ENCODE data around the gene PCP4L1. TPM values are rescaled to one million over a fixed set of nuclear protein-coding genes. Genes with fewer than 3 reads are reported as not detected.
A peak's percentile ranks its signal among the peaks of the same experiment; 100 is the strongest.

The PCP4L1 gene
- total RNA-seq, result not detected in 2 replicates

- Mint-ChIP-seq H3K36me3 (ENCODE audit: low read depth) (peaks cover 11% of the 10 kb centered on the region), H3K27me3 (ENCODE audit: low read depth) (peaks cover 46% of the 10 kb centered on the region), H3K9me3 (peaks cover 31% of the 10 kb centered on the region), H3K4me3 (ENCODE audit: low read depth) (peak within 1 kb of the TSS; percentile 62), H3K27ac (no peak within 1 kb of the TSS), H3K4me1 (ENCODE audit: low read depth) (peaks cover 4% of the 10 kb centered on the region)
- intact Hi-C loops (cut with micrococcal nuclease), result no loop called here
- peak; percentile 10 for DNase-seq (ENCODE audit: low spot score)
Observed at GRCh38 chr1:161258439-161259344, at the start of gene PCP4L1. Gene PCP4L1 (plus strand): TSS chr1:161258745. CDS start chr1:161258975, 230 bp downstream.

DNA sequence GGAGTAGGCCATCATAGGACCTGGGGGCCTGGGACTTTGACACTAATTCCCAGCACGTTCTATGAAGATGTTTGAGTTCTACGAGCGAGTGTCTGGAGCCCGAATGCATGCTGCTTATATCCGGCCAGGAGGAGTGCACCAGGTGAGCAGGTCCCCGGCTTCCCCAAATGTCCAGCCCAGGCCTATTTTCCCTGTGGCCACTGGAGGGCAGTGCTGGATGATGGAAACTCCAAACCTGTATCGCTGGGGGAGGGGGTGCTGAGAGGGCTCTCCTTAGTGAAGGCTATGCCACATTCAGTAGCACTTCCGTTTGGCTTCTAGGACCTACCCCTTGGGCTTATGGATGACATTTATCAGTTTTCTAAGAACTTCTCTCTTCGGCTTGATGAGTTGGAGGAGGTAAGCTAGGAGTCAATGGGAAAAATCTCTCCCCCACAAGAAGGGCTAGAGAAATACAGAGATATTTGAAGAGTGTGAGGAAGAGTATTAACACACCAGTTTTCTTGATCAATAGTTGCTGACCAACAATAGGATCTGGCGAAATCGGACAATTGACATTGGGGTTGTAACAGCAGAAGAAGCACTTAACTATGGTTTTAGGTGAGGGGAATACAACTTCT, 48.6 kb upstream of the PCP4L1 start:
- no peaks in the 10 kb centered on the region for H3K27me3 Mint-ChIP-seq (ENCODE audit: low read depth)
- peak; percentile 62 for DNase-seq (ENCODE audit: low spot score)
- no peaks in the 10 kb centered on the region for H3K9me3 Mint-ChIP-seq
- peaks cover 75% of the 10 kb centered on the region for H3K36me3 Mint-ChIP-seq (ENCODE audit: low read depth)
- intact Hi-C loops (cut with micrococcal nuclease), result loop anchor here (1.0 kb wide), 1 partner anchor 15 kb away; no protein-coding TSS in a partner anchor
- H3K4me1 Mint-ChIP-seq (ENCODE audit: low read depth), result peaks cover 21% of the 10 kb centered on the region
- H3K27ac Mint-ChIP-seq, result peak overlapping the region; percentile 73
- H3K4me3 Mint-ChIP-seq (ENCODE audit: low read depth), result no peak overlapping the region

GRCh38 chr1:161214369-161214768, 44.2 kb upstream of the PCP4L1 start:
- H3K4me1 Mint-ChIP-seq (ENCODE audit: low read depth), result peaks cover 36% of the 10 kb centered on the region
- no peaks in the 10 kb centered on the region for H3K9me3 Mint-ChIP-seq
- intact Hi-C loops (cut with micrococcal nuclease), result no loop called here
- H3K4me3 Mint-ChIP-seq (ENCODE audit: low read depth), result no peak overlapping the region
- H3K36me3 Mint-ChIP-seq (ENCODE audit: low read depth), result peaks cover 53% of the 10 kb centered on the region
- H3K27me3 Mint-ChIP-seq (ENCODE audit: low read depth), result no peaks in the 10 kb centered on the region
- no peak for DNase-seq (ENCODE audit: low spot score)
- H3K27ac Mint-ChIP-seq, result no peak overlapping the region

- H3K27ac Mint-ChIP-seq, result no peak within 1 kb of the TSS
- H3K4me1 Mint-ChIP-seq (ENCODE audit: low read depth), result peaks cover 29% of the 10 kb centered on the region
- no peaks in the 10 kb centered on the region for H3K27me3 Mint-ChIP-seq (ENCODE audit: low read depth)
- H3K4me3 Mint-ChIP-seq (ENCODE audit: low read depth), result no peak within 1 kb of the TSS
- intact Hi-C loops (cut with micrococcal nuclease), result no loop called here
- DNase-seq (ENCODE audit: low spot score), result no peak
- H3K36me3 Mint-ChIP-seq (ENCODE audit: low read depth), result peaks cover 46% of the 10 kb centered on the region
- H3K9me3 Mint-ChIP-seq, result no peaks in the 10 kb centered on the region
Observed at GRCh38 chr1:161215076-161215475, 43.5 kb upstream of the PCP4L1 start, which contains the start of gene FCER1G. Gene FCER1G (plus strand): TSS chr1:161215295. CDS start chr1:161215322, 27 bp downstream.

GRCh38 chr1:161216945-161217712, 41.4 kb upstream of the PCP4L1 start:
- H3K36me3 Mint-ChIP-seq (ENCODE audit: low read depth), result peaks cover 27% of the 10 kb centered on the region
- no peaks in the 10 kb centered on the region for H3K27me3 Mint-ChIP-seq (ENCODE audit: low read depth)
- H3K4me1 Mint-ChIP-seq (ENCODE audit: low read depth), result peaks cover 28% of the 10 kb centered on the region
- H3K4me3 Mint-ChIP-seq (ENCODE audit: low read depth), result no peak overlapping the region
- no peak for DNase-seq (ENCODE audit: low spot score)
- intact Hi-C loops (cut with micrococcal nuclease), result no loop called here
- H3K27ac Mint-ChIP-seq, result peak overlapping the region; percentile 17
- H3K9me3 Mint-ChIP-seq, result no peaks in the 10 kb centered on the region

DNA sequence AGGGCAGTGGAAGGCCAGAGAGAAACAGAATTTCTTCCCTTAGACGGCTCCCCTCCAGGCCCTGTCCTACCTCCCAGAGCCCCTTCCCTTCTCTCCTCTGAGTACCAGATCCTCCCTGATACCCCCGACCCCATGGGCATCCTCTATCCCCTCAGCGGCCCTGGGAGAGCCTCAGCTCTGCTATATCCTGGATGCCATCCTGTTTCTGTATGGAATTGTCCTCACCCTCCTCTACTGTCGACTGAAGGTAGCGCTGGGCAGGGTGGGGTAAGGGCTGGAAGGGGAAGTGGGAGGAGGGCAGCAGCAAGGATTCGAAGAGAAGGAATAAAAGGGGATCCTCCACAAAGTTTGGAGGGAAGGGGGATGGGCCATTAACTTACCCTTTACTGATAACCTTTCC, 40.7 kb upstream of the PCP4L1 start:
- Mint-ChIP-seq H3K4me3 (ENCODE audit: low read depth) (no peak overlapping the region), H3K4me1 (ENCODE audit: low read depth) (peaks cover 28% of the 10 kb centered on the region)

DNA sequence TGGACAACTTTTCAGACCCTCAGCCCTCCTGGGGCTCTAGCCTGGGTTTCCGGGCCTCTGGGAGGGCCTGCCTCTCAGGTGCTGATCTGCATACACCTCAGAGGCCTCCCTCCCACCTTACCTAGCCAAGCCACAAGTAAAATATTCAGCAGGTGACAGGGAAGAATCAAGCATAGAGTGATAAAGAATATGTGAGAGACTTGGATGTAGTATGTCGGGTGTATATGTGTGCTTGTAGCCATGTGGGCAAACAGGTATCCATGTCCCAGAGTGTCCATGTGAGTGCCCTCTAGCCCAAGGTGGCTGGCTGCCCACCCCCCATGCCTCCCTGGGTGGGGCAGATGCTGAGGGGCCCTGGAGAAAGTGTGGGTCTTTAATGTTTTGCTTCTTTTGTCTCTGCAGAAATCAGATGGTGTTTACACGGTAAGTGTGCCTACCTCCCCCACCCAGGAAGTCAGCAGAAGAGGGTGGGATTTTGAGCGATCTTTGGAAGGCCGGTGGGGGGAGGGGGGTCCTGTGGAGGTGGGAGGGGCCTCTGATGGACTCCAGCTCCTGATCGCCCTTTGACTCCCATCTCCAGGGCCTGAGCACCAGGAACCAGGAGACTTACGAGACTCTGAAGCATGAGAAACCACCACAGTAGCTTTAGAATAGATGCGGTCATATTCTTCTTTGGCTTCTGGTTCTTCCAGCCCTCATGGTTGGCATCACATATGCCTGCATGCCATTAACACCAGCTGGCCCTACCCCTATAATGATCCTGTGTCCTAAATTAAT, 40.1 kb upstream of the PCP4L1 start:
- H3K4me3 Mint-ChIP-seq (ENCODE audit: low read depth), result no peak overlapping the region
- H3K27ac Mint-ChIP-seq, result no peak overlapping the region
- H3K36me3 Mint-ChIP-seq (ENCODE audit: low read depth), result peaks cover 15% of the 10 kb centered on the region
- DNase-seq (ENCODE audit: low spot score), result no peak
- H3K27me3 Mint-ChIP-seq (ENCODE audit: low read depth), result no peaks in the 10 kb centered on the region
- intact Hi-C loops (cut with micrococcal nuclease), result no loop called here
- no peaks in the 10 kb centered on the region for H3K9me3 Mint-ChIP-seq
- H3K4me1 Mint-ChIP-seq (ENCODE audit: low read depth), result peaks cover 28% of the 10 kb centered on the region

More for the DNA sequence above, 40.7 kb upstream of the PCP4L1 start:
- Mint-ChIP-seq H3K27ac (no peak overlapping the region), H3K36me3 (ENCODE audit: low read depth) (peaks cover 22% of the 10 kb centered on the region), H3K27me3 (ENCODE audit: low read depth) (no peaks in the 10 kb centered on the region), H3K9me3 (no peaks in the 10 kb centered on the region)
- DNase-seq (ENCODE audit: low spot score), result no peak
- intact Hi-C loops (cut with micrococcal nuclease), result no loop called here

- Mint-ChIP-seq H3K9me3 (no peaks in the 10 kb centered on the region), H3K27ac (no peak overlapping the region)
- intact Hi-C loops (cut with micrococcal nuclease), result no loop called here
Observed at GRCh38 chr1:161219078-161219892, 39.3 kb upstream of the PCP4L1 start.

DNA sequence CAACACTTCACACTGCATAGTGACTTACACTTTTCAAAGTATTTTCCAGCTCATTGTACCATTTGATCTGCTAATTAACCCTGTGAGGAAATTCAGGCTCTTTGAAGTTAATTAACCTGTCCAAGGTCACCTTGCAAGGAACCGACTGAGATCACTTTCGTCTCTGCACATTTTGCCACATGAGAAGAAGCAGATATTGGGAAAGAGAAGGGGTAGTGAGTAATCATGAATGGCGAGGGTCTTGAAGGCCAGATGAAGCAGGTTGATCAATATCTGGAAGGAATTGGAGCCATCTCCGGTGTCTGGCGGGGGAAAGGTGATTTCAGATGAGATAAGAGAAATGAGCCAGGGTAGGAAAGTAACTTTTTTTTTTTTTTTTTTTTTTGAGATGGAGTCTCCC, 38.5 kb upstream of the PCP4L1 start:
- Mint-ChIP-seq H3K4me3 (ENCODE audit: low read depth) (no peak overlapping the region), H3K36me3 (ENCODE audit: low read depth) (peaks cover 3% of the 10 kb centered on the region), H3K27me3 (ENCODE audit: low read depth) (no peaks in the 10 kb centered on the region), H3K4me1 (ENCODE audit: low read depth) (peaks cover 27% of the 10 kb centered on the region), H3K27ac (no peak overlapping the region), H3K9me3 (no peaks in the 10 kb centered on the region)
- no peak for DNase-seq (ENCODE audit: low spot score)
- intact Hi-C loops (cut with micrococcal nuclease), result no loop called here

More at GRCh38 chr1:161219078-161219892, 39.3 kb upstream of the PCP4L1 start:
- H3K27me3 Mint-ChIP-seq (ENCODE audit: low read depth), result no peaks in the 10 kb centered on the region
- H3K36me3 Mint-ChIP-seq (ENCODE audit: low read depth), result peaks cover 7% of the 10 kb centered on the region
- DNase-seq (ENCODE audit: low spot score), result no peak
- H3K4me3 Mint-ChIP-seq (ENCODE audit: low read depth), result no peak overlapping the region
- H3K4me1 Mint-ChIP-seq (ENCODE audit: low read depth), result peaks cover 29% of the 10 kb centered on the region

GRCh38 chr1:161222175-161223019, 36.1 kb upstream of the PCP4L1 start:
- Mint-ChIP-seq H3K27ac (no peak overlapping the region), H3K4me1 (ENCODE audit: low read depth) (peaks cover 29% of the 10 kb centered on the region), H3K4me3 (ENCODE audit: low read depth) (no peak overlapping the region), H3K36me3 (ENCODE audit: low read depth) (peaks cover under 1% of the 10 kb centered on the region), H3K9me3 (no peaks in the 10 kb centered on the region), H3K27me3 (ENCODE audit: low read depth) (no peaks in the 10 kb centered on the region)
- no peak for DNase-seq (ENCODE audit: low spot score)
- intact Hi-C loops (cut with micrococcal nuclease), result no loop called here

All from activated T-helper 2 cell treated with anti-CD3 and anti-CD28 coated beads, Interferon-gamma antibody, Interleukin-2, Interleukin-4, amounts not matched to agents 10 μg/mL and 5 μg/mL and 100 μg/mL, durations not matched to agents 14 hours and 24 hours and 36 hours (primary cell).